Endothelial cell of umbilical vein (primary cell): Measurements from ENCODE around the gene KHK. TPM values are rescaled to one million over a fixed set of nuclear protein-coding genes. Genes with fewer than 3 reads are reported as not detected.

Source experiments
- BruUV-seq: library from RNA; stranded (reverse); fragments of 400-500 nt; replicated peaks from 2 replicates; lab custom pipeline; 2021; lab: Mats Ljungman, UMichigan
- CTCF ChIA-PET: fragments of 300-600, 350-600 bp; sonication (Branson Sonifier 250); formaldehyde crosslinking; loops from one replicate; lab custom pipeline; 2021; ENCODE audit warnings: antibody characterized with exemption, inconsistent platforms; lab: Charles Lee
- POLR2A ChIA-PET: fragments of 300-600, 350-600 bp; sonication (Branson Sonifier 250); formaldehyde crosslinking; loops from one replicate; lab custom pipeline; 2021; ENCODE audit warnings: antibody characterized with exemption, inconsistent platforms; lab: Charles Lee
- DNase-seq: peaks from one replicate; pipeline ENCODE4 v3.0.0-alpha.2; 2011; ENCODE audit warnings: low read depth, low spot score
- FAIRE-seq: peaks from 2 replicates; lab custom pipeline; 2011; peaks lifted over from hg19 to GRCh38; lab: Jason Lieb, UNC
- H2AFZ ChIP-seq: 2 replicates; pipeline ENCODE4 v1.6.0; 2012; ENCODE audit warnings: low read depth, low read length, control low read depth, inconsistent platforms
- H3K27ac ChIP-seq: 2 replicates; pipeline ENCODE4 v1.5.1; 2011; ENCODE audit warnings: low read depth, mild to moderate bottlenecking, control low read depth, low read length, moderate library complexity; ENCODE audit not compliant: insufficient read depth
- H3K27me3 ChIP-seq, 2 experiments: 2 replicates each; pipeline versions ENCODE4 v1.6.0 to v1.6.1; 2011; ENCODE audit warnings: low read length in 2 of 2, mixed read lengths in 1 of 2; ENCODE audit not compliant: control insufficient read depth in 2 of 2, insufficient read depth in 2 of 2
- H3K36me3 ChIP-seq, 2 experiments: 2 replicates in 1 of 2; 3 replicates in 1 of 2; pipeline ENCODE4 v1.5.1; 2011; ENCODE audit warnings: low read length in 2 of 2, mild to moderate bottlenecking in 1 of 2, moderate library complexity in 1 of 2; ENCODE audit not compliant: control insufficient read depth in 2 of 2, insufficient read depth in 2 of 2; ENCODE audit errors: extremely low read depth in 1 of 2
- H3K4me1 ChIP-seq: 3 replicates; pipeline ENCODE4 v1.5.1; 2011; ENCODE audit warnings: mild to moderate bottlenecking, low read length; ENCODE audit not compliant: control insufficient read depth, insufficient read depth; ENCODE audit errors: extremely low read depth
- H3K4me2 ChIP-seq: 2 replicates; pipeline ENCODE4 v1.6.1; 2011; ENCODE audit warnings: low read length, control low read depth, mixed read lengths; ENCODE audit not compliant: insufficient read depth
- H3K4me3 ChIP-seq, 3 experiments: fragments of 200-600 bp in 1 of 3; sonication (generic), shearing (Covaris generic) in 1 of 3; replicated peaks in 1 of 3; 2 replicates each; pipeline ENCODE4 v1.5.1; 2011 to 2016; ENCODE audit warnings: control low read depth in 3 of 3, low read length in 3 of 3, mild to moderate bottlenecking in 2 of 3, inconsistent platforms in 1 of 3, low read depth in 1 of 3, moderate library complexity in 1 of 3; ENCODE audit not compliant: insufficient read depth in 1 of 3
- H3K79me2 ChIP-seq: 2 replicates; pipeline ENCODE4 v1.6.0; 2012; ENCODE audit warnings: low read length, inconsistent platforms; ENCODE audit not compliant: control insufficient read depth, insufficient read depth
- H3K9ac ChIP-seq: replicated peaks from 2 replicates; pipeline ENCODE3; 2011; ENCODE audit warnings: low read length, control low read depth; ENCODE audit not compliant: insufficient read depth; ENCODE audit errors: extremely low read depth
- H3K9me1 ChIP-seq: replicated peaks from 3 replicates; pipeline ENCODE4 v1.6.0; 2011; ENCODE audit warnings: mild to moderate bottlenecking, low read length; ENCODE audit not compliant: control insufficient read depth, insufficient read depth; ENCODE audit errors: extremely low read depth
- H3K9me3 ChIP-seq: replicated peaks from 2 replicates; pipeline ENCODE4 v1.5.1; 2012; ENCODE audit warnings: low read length, inconsistent platforms; ENCODE audit not compliant: control insufficient read depth, insufficient read depth
- H4K20me1 ChIP-seq: replicated peaks from 2 replicates; pipeline ENCODE3; 2011; ENCODE audit warnings: mild to moderate bottlenecking, low read length; ENCODE audit not compliant: control insufficient read depth, insufficient read depth; ENCODE audit errors: extremely low read depth
- CTCF ChIP-seq, 2 donors: IDR thresholded peaks; 1 replicate in 1 of 2; 2 replicates in 1 of 2; pipeline ENCODE4 v1.5.1; 2011; ENCODE audit warnings: low read length in 2 of 2, mild to moderate bottlenecking in 2 of 2, moderate library complexity in 2 of 2, control low read depth in 1 of 2, inconsistent platforms in 1 of 2, low read depth in 1 of 2; ENCODE audit not compliant: insufficient read depth in 1 of 2; ENCODE audit errors: extremely low read depth in 1 of 2
- EZH2 ChIP-seq: IDR thresholded peaks from 2 replicates; pipeline ENCODE4 v1.6.1; 2012; ENCODE audit warnings: borderline replicate concordance, low read depth, mild to moderate bottlenecking, moderate library complexity, low read length, inconsistent platforms; ENCODE audit not compliant: severe bottlenecking
- FOS ChIP-seq: IDR thresholded peaks from 2 replicates; pipeline ENCODE4 v1.6.1; 2011; ENCODE audit warnings: mild to moderate bottlenecking, low read length, moderate library complexity, borderline replicate concordance; ENCODE audit not compliant: insufficient read depth
- GATA2 ChIP-seq: IDR thresholded peaks from 2 replicates; pipeline ENCODE4 v1.7.0; 2011; ENCODE audit warnings: low read depth, mild to moderate bottlenecking, moderate library complexity, mixed read lengths, low read length; ENCODE audit not compliant: insufficient read length, insufficient read depth
- JUN ChIP-seq: IDR thresholded peaks from 2 replicates; pipeline ENCODE4 v1.6.1; 2011; ENCODE audit warnings: borderline replicate concordance, low read depth; ENCODE audit not compliant: insufficient read length, insufficient read depth
- MYC ChIP-seq: IDR thresholded peaks from one replicate; pipeline ENCODE4 v1.6.1; 2011; ENCODE audit warnings: mild to moderate bottlenecking, low read depth, low read length
- POLR2A ChIP-seq: IDR thresholded peaks from 2 replicates; pipeline ENCODE4 v1.6.1; 2012; ENCODE audit warnings: low read depth, mild to moderate bottlenecking, control low read depth, low read length
- POLR2AphosphoS5 ChIP-seq: IDR thresholded peaks from 2 replicates; pipeline ENCODE4 v1.6.1; 2012; ENCODE audit warnings: low read depth, mild to moderate bottlenecking, control low read depth, low read length, moderate library complexity; ENCODE audit not compliant: insufficient read depth
- dilution Hi-C: fragments of 300-500 bp; cut with MboI; formaldehyde crosslinking; loops from one replicate; pipeline ENCODE4 v1.15.0; 2019; ENCODE audit warnings: low sequenced_read_pairs; ENCODE audit not compliant: extremely low pct_ligation_motif_present
- intact Hi-C: fragments of 100-400 bp; cut with micrococcal nuclease; formaldehyde crosslinking; loops from one replicate; pipeline ENCODE4 v1.10.0; 2022
- polyA plus RNA-seq, 4 experiments: library from polyadenylated mRNA; depleted of rRNA in 3 of 4; stranded (reverse) in 3 of 4; unstranded in 1 of 4; fragments of >200 nt; gene quantifications; 2 replicates each; pipeline versions ENCODE4 v1.2.1 to v1.2.3, GENCODE V29; 2011 to 2012; ENCODE audit warnings: missing spikeins in 1 of 4
- total RNA-seq: library from RNA; stranded (reverse); gene quantifications from 2 replicates; pipeline ENCODE4 v1.2.3, GENCODE V29; 2021
- TF ChIP-seq, protein P1 (sequence below): IDR thresholded peaks from 2 replicates; pipeline ENCODE4 v1.6.1; 2011; ENCODE audit not compliant: insufficient read depth, insufficient read length

Gene KHK
- total and polyA plus RNA-seq, 2 donors (not counting 3 experiments of a cell fraction or from before 2014, with no cell fraction given) = 2.9 to 4.4 TPM

DNA sequence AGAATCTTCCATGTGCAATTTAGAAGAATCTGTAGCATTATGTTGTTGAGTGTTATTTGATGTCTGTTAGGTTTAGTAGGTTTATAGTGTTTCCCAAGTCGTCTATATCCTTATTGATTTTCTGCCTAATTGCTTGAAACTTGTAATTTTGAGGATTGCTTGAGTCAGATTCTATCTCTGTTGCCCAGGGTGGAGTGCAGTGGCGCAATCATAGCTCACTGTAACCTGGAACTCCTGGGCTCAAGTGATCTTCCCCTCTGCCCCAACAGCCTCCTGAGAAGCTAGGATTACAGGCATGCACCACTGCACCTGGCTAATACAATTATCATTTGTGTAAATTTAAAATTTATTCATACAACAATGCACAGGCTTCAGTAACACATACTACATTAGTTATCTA lies 59.1 kb downstream of the KHK start:
- no TSS peak for BruUV-seq
- ChIA-PET CTCF (interaction anchor here (0.8 to 2.8 kb wide), 3 partner anchors 12 to 46 kb away, joined by 3 to 10 read pairs (median 7); partner anchors contain the start of gene PREB), POLR2A (no interaction called here)
- Histone ChIP-seq H3K27ac (no peak overlapping the region), H3K4me1 (no peaks in the 10 kb centered on the region), H3K9ac (no peak overlapping the region), H3K27me3 (peaks cover 5 to 16% of the 10 kb centered on the region in 2 experiments), H3K36me3 (no peaks in the 10 kb centered on the region), H3K4me2 (no peak overlapping the region), H2AFZ (no peak overlapping the region), H3K9me1 (no peaks in the 10 kb centered on the region), H4K20me1 (no peaks in the 10 kb centered on the region), H3K9me3 (no peaks in the 10 kb centered on the region), H3K4me3 (no peak overlapping the region), H3K79me2 (no peaks in the 10 kb centered on the region)
- FAIRE-seq (no peak), DNase-seq (no peak)
- TF ChIP-seq JUN = no peak
- TF ChIP-seq, protein P1, sequence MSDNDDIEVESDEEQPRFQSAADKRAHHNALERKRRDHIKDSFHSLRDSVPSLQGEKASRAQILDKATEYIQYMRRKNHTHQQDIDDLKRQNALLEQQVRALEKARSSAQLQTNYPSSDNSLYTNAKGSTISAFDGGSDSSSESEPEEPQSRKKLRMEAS = no peak
- no peak for TF ChIP-seq POLR2A
- TF ChIP-seq GATA2 = no peak
- no peak for TF ChIP-seq EZH2
- TF ChIP-seq FOS = no peak
- no peak for TF ChIP-seq CTCF (IDR thresholded peaks at IDR 0.05; ENCODE audit: extremely low read depth in 1 of 2, insufficient read depth in 1 of 2, low read depth in 1 of 2, low read length in 2 of 2)
- no peak for TF ChIP-seq POLR2AphosphoS5
- TF ChIP-seq MYC = no peak
- dilution Hi-C loops (no loop called here), intact Hi-C loops (no loop called here)
